ENCODE data around the gene PADI4.
A peak's percentile ranks its signal among the peaks of the same experiment; 100 is the strongest.

PADI4 gene

DNA sequence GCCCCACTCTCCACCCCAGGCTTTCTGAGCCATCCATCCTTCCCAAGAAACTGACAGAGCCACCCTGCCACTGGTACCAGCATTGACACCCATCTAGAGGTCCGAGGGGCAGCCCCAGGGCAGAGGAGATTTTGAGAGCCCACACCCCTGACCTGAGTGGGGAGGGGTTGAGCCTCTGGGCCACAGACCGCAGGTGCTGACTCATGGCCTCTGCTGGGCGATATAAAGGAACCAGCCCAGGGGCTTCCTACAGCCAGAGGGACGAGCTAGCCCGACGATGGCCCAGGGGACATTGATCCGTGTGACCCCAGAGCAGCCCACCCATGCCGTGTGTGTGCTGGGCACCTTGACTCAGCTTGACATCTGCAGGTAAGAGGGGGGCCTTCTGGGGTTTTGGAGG lies at the start of gene PADI4:
PADI4 (plus strand) TSS at position 252 of the 400 bp plus-strand sequence; CDS start at position 278, 26 bp downstream.
- no peak for DNase-seq (ENCODE audit: low spot score)

DNA sequence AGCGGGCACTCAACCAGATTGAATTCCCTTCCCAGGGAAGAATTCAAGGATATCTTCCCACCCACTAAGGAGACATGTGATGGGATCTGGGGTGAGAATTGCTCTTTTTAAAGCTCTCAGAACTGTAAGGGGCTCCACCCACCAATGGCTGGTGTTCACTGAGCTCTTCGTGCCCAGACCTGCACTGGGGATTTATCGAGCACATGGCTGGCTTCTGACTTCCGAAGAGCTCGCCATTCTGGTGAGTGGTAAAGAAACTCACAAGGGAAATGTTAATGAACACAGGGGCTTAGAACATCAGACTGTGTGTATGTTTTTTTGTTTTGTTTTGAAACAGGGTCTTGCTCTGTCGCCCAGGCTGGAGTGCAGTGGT lies 49.3 kb upstream of the PADI4 start:
- DNase-seq (ENCODE audit: low spot score): no peak

DNA sequence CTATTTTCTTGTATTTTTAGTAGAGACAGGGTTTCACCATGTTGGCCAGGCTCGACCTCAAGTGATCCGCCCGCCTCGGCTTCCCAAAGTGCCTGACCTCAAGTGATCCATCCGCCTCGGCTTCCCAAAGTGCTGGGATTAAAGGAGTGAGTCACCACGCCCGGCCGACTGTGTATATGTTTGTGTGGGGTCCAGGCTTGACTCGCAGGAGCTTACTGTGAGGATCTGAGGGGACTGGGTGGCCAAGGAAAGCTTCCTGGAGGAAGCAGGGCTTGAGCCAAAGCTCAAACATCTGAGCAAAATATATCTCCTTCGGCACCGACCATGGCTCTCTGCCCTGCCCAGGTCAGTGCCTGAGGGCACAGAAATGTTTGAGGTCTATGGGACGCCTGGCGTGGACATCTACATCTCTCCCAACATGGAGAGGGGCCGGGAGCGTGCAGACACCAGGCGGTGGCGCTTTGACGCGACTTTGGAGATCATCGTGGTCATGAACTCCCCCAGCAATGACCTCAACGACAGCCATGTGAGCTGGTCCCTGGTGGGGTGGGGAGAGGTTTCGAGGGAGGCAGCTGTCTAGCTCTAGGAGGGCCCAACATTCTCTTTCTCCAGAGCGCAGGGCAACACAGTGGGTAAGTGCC lies 48.6 kb upstream of the PADI4 start:
- DNase-seq (ENCODE audit: low spot score): no peak

DNA sequence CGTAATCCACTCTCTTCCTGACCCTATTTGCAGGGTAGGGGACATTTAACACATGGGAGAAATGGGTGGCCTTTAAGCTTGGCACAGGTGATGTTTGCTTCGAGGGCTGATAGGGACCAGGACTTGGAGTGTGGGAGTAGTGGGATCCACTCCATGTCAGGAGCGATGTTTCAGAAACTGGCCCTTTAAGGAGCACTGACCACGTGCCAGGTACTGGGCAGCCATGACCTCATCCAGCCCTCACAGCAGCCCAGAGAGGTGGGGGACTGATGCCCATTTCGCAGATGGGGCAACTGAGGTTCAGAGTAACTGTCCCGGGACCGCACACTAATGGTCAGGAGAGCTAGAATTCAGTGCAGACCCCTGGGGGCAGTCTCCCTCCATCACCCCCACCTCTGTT lies 47.7 kb upstream of the PADI4 start:
- DNase-seq (ENCODE audit: low spot score): no peak

DNA sequence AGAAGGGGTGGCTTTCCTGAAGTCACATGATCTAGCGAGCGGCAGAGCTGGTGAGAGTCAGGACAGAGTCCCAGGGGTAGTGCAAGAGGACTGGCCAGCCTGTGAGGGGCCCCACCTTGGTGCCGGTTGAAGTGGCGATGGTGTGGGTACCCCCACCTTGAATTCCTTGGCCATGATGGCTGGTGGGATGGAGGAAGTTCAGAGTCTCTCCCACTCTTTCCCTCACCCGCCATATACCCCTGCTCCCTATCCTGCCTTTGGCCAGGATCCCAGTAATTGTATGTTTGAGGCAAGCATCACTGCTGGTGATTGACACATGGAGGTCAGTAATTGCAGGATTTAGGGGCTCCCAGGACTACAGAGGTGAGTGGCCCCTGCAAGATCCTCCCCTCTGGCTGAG lies 47.3 kb upstream of the PADI4 start:
- DNase-seq (ENCODE audit: low spot score): no peak

GRCh38 chr1:17263936-17264335 lies 44.1 kb upstream of the PADI4 start:
- no peak for DNase-seq (ENCODE audit: low spot score)

DNA sequence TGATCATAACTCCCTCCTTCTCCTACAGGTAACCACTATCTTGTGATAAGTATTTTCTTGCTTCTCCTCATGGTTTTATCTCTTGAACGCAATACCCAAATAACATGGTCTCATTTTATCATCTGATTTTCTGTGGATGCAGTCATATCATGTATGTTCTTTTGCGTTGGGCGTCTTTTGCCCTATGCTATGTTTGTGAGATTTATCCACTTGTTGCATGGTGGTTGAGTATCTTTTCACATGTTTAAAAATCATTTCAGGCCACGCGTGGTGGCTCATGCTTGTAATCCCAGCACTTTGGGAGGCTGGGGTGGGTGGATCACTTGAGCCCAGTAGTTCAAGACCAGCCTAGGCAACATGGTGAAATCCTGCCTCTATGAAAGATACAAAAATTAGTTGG lies 43.5 kb upstream of the PADI4 start:
- DNase-seq (ENCODE audit: low spot score): no peak

DNA sequence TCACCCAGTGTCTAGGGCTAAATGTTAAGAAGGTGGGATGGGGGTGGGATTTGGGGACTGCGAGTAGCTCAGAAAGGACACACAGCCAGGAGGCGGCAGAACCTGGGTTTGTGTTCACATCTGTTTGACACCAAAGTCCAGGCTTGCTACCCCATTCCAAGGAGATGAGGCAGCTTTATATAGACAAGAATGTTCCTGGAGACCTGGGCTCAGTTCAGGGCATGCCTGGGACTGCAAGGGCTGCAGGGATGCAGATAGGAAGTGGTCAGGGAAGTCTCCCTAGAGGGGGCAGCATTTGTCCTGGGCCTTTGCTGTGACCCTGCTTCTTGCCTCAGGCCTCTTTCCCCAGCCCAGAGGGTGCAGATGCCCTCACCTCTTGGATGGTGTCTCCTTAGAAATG lies 42.8 kb upstream of the PADI4 start:
- DNase-seq (ENCODE audit: low spot score): no peak

DNA sequence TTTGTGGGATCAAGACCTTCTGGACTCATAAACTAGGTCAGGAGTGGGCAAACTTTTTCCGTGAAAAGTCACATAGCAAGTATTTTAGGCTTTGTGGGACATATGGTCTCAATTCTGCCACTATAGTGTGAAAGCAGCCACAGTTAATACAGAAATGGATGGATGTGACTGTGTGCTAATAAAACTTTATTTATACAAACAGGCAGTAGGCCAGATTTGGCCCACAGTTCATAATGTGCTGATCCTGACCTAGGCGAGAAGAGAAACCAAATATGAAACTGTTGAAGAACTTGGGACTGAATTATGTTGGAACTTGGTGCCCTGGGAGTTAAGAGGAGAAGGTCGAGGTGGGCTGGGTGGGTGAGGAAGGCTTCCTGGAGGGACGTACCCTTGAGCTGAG lies 42.0 kb upstream of the PADI4 start:
- DNase-seq (ENCODE audit: low spot score): no peak

GRCh38 chr1:17270891-17271765 lies 36.9 kb upstream of the PADI4 start:
- DNase-seq (ENCODE audit: low spot score): no peak

DNA sequence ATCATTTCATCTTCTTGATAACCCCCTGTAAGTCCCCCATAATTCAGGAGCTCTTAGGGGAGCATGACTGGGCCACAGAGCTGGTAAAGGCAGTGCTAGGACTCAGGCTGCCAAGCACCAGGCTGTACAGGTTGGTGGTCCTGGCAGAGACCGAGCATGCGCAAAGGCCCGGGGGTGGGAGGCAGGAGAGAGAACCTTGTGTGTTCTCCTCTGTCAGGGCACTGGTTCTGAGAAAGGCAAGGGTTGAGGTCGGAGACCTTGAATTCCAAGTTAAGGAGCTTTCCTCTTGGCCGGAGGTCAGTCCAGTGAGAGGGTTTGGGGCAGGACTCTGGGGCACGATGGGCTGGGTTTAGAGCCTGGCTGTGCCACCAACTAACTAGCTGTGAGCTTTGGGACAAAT lies 35.9 kb upstream of the PADI4 start:
- DNase-seq (ENCODE audit: low spot score): no peak

- DNase-seq (ENCODE audit: low spot score): no peak
These were observed 35.4 kb upstream of the PADI4 start for GRCh38 chr1:17272646-17273045.

DNA sequence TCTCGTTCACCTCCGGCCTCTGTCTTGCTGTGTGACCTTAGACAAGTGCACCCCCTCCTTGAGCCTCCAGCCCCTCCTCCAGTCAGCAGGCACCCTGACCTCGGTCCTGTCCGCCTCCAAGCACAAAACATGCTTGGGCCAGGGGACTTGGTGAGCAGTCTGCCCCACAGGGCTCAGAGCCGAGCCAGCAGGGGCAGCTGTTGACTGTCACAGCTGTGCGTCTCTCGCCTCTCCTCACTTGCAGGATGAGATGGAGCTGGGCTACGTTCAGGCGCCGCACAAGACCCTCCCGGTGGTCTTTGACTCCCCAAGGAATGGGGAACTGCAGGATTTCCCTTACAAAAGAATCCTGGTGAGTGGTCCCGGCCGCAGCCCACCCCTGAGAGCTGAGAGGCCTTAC lies 34.9 kb upstream of the PADI4 start:
- no peak for DNase-seq (ENCODE audit: low spot score)

GRCh38 chr1:17274186-17275170 lies 33.5 kb upstream of the PADI4 start:
- DNase-seq (ENCODE audit: low spot score): peak; percentile 69

DNA sequence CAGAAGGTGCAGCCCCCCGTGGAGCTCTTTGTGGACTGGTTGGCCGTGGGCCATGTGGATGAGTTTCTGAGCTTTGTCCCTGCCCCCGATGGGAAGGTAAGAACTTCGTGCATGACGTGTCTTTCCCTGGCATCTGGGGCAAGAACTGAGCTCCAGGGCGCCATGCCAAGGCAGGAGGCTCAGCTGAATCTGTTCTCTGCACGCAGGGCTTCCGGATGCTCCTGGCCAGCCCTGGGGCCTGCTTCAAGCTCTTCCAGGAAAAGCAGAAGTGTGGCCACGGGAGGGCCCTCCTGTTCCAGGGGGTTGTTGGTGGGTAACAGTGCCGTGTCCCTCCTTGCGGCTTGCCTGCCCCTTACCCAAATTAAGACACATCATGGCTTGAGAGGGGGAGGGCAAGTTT lies 31.4 kb upstream of the PADI4 start:
- DNase-seq (ENCODE audit: low spot score): no peak

DNA sequence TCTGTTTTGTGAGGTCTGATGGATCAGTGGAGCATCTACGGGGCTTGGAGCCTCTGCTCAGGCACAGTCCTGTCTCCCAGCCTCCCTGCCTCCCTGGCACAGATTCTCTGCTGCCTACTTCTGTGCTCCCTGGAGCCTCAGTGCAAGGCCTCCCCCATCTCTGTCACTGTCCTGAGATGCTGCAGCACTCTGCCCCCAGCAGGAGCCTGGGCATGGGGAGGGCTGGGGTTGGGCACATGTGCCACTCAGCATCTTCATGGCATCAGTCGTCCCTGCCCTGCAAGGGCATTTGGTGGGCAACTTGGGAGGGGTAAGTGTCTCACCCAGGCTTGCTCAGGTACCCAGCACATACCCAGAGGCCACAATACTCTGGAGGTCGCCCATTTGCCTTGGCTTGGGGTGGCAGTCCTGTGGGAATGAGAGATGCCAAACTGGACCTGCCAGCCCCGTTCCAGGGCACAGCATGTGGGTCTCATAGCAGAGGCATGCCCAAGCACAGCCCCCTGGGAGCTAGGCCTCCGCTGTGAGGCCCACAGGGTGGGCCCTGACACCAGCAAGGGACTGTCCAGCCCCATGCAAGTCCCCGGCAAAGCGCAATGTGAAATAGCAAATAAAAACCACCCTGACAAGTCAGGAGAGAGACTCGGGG lies 30.4 kb upstream of the PADI4 start:
- no peak for DNase-seq (ENCODE audit: low spot score)

- no peak for DNase-seq (ENCODE audit: low spot score)
These were observed 28.8 kb upstream of the PADI4 start for GRCh38 chr1:17278996-17279830.

GRCh38 chr1:17280436-17280835 lies 27.6 kb upstream of the PADI4 start:
- DNase-seq (ENCODE audit: low spot score): no peak

- DNase-seq (ENCODE audit: low spot score): no peak
These were observed 27.1 kb upstream of the PADI4 start for GRCh38 chr1:17280894-17281293.

DNA sequence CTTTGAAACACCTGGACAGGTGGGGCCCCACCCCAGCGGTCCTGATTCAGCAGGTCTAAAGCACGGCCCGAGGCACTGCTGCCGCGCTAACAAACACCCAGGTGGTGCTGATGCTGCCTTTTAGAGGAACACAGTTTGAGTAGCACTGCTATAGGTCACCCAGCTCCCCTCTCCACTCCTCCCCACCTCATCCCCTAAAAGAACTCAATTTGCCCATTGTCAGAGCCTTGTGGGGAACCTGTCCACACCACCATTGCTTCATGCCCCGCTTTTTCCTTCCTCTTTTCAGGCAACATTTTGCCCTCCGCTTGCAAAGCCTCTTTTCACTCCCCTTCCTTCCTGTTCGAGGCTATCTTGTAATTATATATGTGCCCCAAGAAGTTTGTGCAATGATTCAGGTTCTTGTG lies 26.2 kb upstream of the PADI4 start:
- DNase-seq (ENCODE audit: low spot score): no peak

GRCh38 chr1:17282836-17283235 lies 25.2 kb upstream of the PADI4 start:
- no peak for DNase-seq (ENCODE audit: low spot score)

Data from germinal center (tissue), 1 donor.